GM12892 (cell line): ENCODE data around the gene ARHGEF12.

Experiments
- POLR2A ChIP-seq: IDR thresholded peaks from 2 replicates; pipeline ENCODE4 v1.6.1; 2011; ENCODE audit warnings: low read depth, low read length, control low read depth
- POLR2AphosphoS5 ChIP-seq: IDR thresholded peaks from 2 replicates; pipeline ENCODE4 v1.6.1; 2011; ENCODE audit warnings: low read depth, low read length, control low read depth
- TAF1 ChIP-seq: IDR thresholded peaks from 2 replicates; pipeline ENCODE4 v1.6.1; 2011; ENCODE audit warnings: low read depth, mild to moderate bottlenecking, control low read depth, low read length, borderline replicate concordance

DNA sequence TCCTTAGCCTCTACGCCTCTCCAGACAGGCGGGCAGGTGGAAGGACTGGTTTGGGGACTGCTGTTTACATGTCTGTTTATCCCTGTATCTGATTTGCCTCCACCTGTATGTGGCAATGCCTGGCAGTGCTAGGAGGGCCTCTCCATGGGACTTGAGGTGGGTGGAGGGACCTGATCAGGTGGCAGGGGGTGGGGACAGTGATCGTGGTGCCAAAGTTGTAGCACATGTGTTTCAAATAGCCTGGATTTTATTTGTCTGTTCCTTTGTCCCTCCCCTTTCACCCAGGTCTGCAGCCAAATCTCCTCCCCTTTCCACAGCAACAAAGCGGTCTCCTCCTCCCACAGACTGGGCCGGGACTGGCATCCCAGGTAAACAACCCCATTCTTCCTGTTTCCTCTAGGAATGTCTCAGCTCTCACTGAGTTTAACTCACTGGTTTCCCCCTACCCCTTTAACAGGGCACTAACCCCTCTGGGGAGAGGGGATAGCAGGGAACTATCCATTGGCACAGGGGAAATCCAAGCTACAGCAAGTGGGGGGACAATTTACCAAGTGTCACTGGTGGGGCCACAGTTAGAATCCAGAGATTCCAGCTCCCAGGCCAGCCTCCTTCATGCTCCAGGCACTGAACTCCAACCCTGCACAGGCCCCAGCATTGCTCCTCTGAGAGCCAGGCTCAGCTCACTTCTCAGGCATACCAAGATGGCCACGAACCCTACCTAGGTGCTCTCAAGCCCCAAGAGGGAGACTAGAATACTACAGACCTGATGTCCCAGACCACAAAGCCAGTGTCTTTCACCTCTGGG, 34.0 kb upstream of the ARHGEF12 start:
- TF ChIP-seq POLR2A (no peak), TAF1 (no peak), POLR2AphosphoS5 (no peak)
